HG03095 (cell line): Measurements from ENCODE around the gene ADD2.
"Not testable (repeated sequence)": the region's sequence is repeated elsewhere in the genome, so short reads cannot be mapped to it uniquely, and the experiment has no call there.

Experiments
- ATAC-seq: cut with Tn5 transposase; IDR thresholded peaks from one replicate; pipeline ENCODE4 v1.9.1; 2021; ENCODE audit warnings: moderate library complexity; ENCODE audit not compliant: unreplicated experiment

Gene ADD2, protein sequence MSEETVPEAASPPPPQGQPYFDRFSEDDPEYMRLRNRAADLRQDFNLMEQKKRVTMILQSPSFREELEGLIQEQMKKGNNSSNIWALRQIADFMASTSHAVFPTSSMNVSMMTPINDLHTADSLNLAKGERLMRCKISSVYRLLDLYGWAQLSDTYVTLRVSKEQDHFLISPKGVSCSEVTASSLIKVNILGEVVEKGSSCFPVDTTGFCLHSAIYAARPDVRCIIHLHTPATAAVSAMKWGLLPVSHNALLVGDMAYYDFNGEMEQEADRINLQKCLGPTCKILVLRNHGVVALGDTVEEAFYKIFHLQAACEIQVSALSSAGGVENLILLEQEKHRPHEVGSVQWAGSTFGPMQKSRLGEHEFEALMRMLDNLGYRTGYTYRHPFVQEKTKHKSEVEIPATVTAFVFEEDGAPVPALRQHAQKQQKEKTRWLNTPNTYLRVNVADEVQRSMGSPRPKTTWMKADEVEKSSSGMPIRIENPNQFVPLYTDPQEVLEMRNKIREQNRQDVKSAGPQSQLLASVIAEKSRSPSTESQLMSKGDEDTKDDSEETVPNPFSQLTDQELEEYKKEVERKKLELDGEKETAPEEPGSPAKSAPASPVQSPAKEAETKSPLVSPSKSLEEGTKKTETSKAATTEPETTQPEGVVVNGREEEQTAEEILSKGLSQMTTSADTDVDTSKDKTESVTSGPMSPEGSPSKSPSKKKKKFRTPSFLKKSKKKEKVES

DNA sequence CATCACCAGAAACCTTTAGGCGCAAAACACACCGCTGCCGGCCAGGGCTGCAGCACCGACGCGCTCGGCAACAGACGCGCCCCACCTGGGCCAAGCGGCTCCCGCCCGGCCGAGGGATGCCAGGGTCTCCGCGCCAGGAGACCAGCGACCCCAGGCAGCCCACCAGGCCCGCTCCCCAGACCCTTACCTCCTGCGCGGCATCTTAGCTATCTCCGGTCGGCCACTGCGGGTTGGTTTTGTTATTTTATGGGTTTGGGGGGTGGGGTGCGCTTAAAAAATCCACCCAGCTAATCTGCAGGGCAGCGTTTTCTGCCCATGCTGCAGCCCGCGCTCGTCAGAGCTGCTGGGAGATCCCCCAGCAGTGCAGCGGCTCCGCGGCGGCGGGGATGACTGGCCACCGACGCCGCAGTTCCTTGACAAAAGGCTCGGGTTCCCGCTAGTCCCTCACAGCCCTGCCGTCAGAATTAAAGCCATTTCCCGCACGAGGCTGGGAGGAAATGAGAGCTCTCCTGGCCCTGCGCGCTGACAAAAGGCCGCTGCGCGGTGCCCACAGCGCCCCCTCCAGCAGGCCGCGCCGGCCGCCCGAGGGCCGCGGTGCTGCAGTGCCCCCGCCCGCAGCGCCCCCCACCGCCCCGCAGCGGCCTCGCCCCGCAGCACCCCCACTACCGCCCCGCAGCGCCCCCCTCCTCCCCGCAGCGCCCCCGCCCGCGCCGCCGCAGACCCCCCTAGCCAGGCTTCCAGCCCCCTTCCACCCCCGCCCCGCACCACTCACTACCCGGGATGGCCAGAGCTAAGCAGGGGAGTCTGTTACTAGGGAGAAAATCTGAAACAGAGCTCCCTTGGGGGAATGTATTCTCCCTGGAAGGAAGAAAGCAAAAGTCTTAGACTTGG, at the start of gene ADD2:
Gene ADD2, minus strand, starts transcription at position 502 of the 891 bp plus-strand sequence. CDS start 61,792 bp downstream, outside the sequence.
- ATAC-seq, result no peak

DNA sequence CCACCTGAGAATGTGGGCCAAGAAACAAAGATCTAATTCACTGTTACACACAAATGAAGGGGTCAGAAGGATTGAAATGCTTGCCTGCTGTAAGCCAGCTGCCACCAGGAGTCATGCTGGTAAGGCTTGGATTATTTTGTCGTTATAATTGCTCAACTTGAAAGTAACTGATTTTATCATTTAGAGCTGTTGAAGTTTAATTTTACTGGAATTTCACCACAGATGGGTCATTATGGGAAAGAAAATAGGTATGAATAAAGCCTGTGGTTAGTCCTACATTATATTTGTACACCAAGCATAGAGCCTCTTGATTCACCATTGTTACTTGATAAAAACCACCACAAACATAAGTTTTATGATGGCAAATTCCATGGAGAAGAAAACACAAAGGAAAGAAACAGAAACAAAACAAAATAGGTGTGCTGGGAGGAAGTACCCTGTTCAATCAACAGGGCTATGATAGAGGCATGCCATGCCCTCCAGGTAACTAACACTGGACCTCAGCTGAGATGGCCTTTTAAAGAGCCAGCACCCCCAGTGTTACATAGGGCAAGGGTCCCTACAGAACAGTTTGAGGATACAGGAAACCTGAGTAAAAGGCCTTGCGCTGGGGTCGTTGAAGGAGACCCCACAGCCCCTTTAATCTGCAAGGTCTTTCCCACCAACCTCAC, 49.4 kb upstream of the ADD2 start:
- ATAC-seq, result no peak

DNA sequence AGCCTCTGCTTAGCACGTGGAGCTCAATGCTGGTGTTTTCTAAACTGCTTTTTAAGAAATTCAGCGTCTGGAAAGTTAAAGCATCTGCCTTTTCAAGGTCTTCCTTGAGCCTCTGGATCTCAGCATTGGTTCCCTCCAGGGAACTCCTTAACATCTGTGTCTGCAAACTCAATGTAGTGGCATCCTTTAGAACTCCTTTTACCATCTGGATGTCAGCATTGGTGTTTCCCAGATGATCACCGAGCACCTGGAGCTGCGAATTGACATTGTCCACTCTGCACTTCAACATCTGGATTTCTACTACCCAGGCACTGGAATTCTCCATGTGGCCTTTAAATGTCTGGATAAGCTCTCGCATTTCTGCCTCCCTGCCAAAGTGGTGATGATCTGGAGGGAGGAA, 48.7 kb upstream of the ADD2 start:
- ATAC-seq, result no peak

DNA sequence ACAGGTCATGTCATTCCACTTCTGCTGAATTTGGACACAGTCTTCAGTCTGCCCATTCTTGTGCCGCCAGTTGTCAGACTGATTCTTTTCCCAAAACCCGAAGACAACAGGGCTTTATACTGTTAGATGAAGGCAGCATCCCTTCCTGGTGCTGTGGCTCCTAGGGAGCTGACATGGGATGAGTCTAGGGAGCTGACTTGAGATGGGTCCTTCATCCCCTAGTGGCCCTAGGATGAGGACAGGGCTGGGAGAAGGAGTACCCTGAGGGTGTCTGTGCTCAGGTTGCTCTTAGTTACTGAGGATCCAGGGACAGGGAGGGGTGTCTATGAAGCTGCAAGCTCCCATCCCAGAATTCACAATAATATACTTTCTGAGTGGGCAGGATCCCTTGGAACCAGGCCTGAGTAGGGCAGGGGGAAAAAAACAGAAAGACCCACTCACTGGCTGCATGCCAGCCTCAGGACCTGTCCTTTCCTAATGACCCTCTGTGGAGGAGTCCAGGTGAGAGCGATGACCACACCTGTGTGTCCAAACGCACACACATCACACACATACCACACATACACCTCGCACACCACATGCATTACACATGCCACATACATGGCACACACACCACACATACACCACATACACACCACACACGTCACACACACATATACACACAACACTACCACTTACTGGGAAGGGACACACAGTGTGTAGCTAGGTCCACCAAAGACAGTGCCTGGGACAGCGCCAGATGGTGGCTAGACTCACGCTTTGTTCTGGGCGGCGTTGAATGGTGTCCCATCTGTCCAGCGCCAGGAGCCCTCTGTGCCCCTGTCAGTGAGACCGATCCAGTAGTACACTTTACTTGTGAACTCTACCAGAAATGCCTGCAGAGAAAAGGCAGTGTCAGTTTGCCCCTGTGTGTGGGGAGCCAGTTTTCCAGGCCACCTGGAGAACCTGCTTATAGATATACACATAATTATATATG, 41.3 kb upstream of the ADD2 start:
- no peak for ATAC-seq

DNA sequence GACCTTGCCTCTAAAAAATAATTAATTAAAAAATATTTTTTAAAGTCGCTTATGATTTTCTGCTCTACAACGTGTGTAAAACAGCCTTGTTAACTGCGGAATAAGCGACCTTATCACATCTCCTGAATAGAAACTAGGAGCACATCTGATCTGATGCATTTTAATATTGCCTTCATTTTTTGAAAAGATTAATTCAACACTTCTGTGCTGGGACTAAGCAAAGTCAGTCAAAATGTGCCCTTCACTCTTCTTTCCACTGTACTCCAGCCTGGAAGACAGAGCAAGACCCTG, 39.8 kb upstream of the ADD2 start:
- ATAC-seq, result no peak

DNA sequence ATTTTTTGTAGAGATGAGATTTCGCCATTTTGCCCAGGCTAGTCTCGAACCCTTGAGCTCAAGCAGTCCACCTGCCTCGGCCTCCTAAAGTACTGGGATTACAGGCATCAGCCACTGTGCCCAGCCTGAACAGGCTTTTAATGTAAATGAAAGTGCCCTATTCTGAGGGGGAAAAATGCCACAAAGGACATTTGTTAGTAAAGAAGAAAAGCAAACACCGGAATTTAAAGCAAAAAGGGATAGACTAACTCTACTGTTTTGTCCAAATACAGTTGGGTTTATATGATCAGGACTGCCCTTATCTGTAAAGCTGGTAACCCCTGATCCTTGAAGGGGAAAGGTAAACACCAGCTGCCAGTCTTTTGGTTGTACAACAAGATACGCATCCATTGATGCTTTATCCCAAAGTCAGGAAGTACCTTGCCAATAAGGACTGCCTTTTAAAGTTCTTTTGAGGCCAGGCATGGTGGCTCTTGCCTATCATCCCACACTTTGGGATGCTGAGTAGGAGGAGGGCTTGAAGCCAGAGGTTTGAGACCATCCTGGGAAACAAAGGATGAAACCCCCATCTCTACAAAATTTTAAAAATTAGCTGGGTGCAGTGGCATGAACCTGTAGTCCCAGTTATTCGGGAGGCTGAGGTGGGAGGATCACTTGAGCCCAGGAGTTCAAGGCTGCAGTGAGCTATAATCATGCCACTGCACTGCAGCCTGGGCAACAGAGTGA, 39.3 kb upstream of the ADD2 start:
- ATAC-seq, result no peak

DNA sequence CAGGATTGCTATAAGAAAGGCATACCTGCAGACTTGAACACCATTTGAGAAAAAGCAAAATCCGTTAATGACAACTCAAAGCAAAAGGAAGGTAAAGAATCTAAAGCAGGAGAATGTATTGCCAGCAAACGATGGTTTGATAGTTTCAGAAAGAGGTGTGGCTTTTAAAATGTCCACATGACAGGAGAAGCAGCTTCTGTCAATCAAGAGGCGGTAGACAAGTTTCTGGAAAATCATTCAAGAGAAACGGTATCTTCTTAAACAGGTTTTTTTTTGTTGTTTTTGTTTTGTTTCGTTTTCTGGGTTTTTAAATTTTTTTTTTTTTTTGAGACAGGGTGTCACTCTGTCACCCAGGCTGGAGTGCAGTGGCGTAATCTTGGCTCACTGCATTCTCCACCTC, 38.6 kb upstream of the ADD2 start:
- no peak for ATAC-seq

DNA sequence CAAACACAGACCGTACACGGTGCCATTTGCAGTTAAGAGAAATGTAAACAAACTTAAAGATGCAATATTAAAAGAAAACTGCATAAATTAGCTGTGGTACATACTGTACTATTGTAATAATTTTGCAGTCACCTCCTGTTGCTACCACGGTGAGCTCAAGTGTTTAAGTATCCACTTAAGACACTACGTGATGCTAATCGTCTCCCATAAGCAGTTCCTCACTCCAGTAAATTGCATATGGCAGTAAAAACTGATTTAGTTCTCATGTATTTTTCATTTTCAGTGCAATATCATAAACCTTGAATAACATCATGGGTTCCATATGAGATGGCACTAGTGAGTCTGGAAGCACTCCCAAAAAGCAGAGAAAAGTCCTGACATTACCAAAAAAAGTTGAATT, 38.0 kb upstream of the ADD2 start:
- no peak for ATAC-seq

DNA sequence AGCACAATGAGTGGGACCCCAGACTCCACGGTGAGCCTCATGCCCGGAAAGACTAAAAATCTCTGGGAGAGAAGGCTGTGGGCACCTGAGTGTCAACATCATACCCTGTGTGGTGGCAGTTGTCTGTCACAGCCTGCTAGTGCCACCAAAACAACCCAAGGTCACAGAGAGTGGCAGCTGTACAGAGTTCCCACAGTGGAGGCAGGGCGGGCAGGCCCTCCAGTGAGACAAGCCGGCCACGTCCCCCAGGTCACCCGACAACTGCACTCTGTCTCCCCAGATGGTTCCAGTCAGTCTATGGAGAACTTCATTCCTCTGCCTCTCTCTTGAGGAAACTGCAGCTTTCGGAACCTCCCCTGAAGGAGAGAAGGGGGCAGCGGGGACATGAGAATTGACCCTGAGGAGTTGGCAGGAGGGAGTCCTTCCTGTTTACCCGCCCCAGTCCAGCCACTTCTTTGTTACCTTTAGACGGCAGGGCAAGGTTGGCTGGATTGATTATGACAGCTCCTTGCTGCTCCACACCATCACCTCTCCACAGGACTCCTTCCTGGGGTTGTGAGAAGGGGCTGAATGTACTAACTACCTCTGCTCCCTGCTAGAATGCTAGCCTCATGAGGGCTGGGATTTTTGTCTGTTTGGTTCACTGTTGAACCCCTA, 33.7 kb upstream of the ADD2 start:
- ATAC-seq, result no peak

DNA sequence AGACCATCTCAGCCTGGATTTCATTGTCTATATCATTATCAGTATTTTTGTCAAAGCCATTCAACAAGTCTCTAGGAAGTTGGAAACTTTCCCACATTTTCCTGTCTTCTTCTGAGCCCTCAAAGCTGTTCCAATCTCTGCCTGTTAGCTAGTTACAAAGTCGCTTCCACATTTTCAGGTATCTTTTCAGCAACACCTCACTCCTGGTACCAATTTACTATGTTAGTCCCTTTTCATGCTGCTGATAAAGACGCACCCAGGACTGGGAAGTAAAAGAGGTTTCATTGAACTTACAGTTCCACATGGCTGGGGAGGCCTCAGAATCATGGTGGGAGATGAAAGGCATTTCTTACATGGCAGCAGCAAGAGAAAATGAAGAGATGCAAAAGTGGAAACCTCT, 31.7 kb upstream of the ADD2 start:
- no peak for ATAC-seq

DNA sequence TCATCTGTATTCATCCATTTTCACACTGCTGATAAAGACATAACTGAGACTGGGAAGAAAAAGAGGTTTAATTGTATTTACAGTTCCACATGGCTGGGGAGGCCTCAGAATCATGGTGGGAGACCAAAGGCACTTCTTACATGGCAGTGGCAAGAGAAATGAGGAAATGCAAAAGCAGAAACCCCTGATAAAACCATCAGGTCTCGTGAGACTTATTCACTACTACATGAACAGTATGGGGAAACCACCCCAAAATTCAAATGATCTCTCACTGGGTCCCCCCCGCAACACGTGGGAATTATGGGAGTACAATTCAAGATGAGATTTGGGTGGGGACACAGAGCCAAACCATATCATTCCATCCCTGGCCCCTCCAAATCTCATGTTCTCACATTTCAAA, 30.0 kb upstream of the ADD2 start:
- ATAC-seq, result not testable (repeated sequence)

DNA sequence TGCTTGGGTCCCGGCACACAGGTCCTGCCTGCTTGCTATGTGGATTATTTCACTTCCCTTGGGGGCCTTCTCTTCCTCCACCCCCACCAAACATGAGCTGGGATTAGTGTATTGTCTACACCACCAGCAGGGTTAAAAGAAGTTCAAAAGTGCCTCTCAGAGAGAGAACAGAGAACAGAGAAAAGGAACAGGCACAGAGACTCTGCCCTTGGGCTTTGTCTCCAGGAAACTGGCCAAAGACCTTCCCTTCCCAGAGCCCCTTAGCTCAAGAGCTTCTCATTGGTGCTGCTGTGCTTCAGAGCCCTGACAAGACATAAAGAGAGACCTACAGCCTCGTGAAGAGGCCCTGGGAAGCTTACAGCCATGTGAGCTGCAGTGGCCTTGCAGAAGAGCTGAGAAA, 29.5 kb upstream of the ADD2 start:
- ATAC-seq, result no peak

DNA sequence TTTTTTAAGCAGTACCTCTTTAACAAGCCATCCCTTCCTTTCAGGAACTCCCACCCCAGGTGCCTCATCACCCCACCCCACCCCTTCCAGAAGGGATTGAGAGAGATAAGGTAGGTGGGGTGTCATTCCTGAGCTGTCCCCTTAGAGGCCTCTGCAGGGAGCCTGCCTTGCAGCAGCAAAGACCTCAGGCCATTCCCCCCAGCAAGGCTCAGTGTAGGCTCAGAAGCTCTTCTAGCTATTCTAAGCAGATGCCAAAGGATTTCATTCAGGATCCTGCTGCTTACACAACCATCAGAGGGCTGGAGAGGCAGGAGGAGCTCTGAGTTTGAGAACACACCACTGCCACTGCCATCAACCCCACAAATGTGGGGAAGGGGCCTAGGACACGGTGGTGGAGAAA, 28.3 kb upstream of the ADD2 start:
- ATAC-seq, result no peak

DNA sequence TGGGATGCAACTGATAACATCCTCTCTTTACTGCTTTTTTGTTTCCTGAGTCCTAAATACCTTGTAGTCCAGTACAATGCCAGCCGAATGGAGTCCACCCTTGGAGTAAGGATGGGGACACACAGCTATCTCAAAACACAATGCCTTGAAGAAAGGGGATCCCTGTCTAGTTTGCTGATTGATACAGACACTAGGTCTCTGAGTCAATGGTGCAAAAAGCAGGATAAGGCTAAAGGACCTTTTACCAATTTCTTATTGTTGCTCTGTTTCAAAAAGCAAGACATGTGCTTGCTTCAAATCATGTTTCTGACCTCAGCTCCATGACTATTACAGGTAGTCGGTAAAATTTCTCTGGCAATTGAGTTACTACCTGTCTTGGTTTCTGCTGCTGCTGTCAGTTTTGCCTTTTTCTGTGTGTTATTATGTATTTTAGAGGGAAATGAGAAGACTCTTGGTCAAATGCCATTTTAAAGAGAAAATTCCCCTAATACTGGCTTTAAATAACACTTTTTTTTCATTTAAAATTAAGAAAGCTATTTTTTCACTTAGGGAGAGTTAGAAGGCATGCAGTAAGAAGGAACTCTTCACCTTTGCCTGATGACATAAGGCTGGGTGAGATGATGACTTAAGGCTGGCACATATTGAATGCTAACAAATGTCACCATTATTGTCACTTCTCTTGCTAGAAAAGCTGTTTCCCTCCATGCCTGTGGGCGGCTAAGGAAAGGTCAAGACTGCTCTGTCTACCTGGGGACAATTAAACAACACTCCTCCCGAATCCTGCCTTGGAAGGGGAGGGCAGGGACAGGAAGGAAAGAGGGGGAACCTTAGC, 27.4 kb upstream of the ADD2 start:
- ATAC-seq, result no peak

DNA sequence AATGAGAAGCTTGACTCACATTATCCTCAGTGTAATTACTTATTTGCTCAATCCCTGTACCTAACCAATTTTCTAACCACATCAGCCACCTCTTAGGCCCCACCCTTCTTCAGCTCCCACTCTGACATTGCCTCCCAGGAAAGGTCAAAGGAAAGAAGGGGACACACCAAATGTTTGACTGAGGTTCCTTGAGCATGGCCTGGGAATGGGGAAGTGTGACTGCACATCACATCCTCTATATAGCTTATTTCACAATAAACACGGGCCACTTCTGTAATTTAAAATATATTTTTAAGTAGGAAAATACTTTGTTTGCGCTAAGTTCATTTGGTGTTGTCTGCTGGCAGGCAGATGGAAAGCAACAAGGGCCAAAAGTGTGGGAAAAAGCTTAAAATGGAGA, 25.4 kb upstream of the ADD2 start:
- no peak for ATAC-seq

DNA sequence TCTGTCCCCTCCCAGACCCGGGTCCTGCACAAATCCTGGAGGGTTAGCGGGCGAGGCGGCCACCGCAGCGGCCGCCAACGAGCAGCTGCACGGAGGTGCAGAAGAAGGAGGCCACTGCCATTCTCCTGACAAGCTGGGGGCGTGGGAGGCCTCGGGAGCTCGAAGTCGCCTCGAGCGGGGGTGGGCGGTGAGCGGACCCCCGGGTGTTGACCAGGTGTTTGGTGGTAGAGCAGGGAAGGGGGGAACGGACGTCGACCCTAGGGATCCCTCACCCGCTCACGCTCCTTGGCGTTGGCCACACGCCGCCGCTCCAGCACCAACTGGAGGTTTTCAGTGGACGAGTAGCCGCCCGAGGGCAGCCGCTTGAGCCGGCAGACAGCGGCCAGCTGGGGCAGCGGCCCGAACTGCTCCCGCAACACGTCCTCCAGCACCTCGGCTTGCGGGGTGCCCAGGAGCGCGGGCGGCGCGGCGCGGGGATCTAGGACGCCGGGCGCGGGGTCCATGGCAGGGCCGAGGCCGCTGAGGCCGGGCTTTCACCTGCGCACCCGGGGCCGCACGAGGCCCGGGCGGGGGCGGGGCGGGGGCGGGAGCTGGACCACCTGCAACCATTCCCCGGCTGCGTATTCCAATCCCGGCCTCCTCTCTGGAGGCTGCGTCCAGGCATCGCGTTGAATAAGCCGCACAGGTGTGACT, 22.3 kb upstream of the ADD2 start, which contains the start of gene FIGLA:
Gene FIGLA, minus strand, starts transcription at position 508 of the 693 bp plus-strand sequence. Its CDS starts 5 bp downstream, at position 503.
- ATAC-seq, result no peak
